MM.1S (cell line): Measurements from ENCODE around the gene BDNF.

ENCODE experiments used
- DNase-seq: peaks from one replicate; pipeline ENCODE4 v3.0.0-alpha.2; 2015
- H2AFZ ChIP-seq: fragments of 300-600 bp; sonication (generic); 2 replicates; pipeline ENCODE4 v1.6.0; 2016; ENCODE audit warnings: antibody characterized with exemption, low read length
- H3F3A ChIP-seq: fragments of 300-600 bp; sonication (generic); 2 replicates; pipeline ENCODE4 v1.6.1; 2016; ENCODE audit warnings: mild to moderate bottlenecking, antibody characterized with exemption, low read length, moderate library complexity, mixed read lengths; ENCODE audit not compliant: insufficient read depth
- H3K27ac ChIP-seq: fragments of 300-600 bp; sonication (generic); 2 replicates; pipeline ENCODE4 v1.5.1; 2016; ENCODE audit warnings: mild to moderate bottlenecking, low read length
- H3K27me3 ChIP-seq: fragments of 300-600 bp; sonication (generic); replicated peaks from 2 replicates; pipeline ENCODE4 v1.6.0; 2016; ENCODE audit warnings: low read length; ENCODE audit not compliant: insufficient read depth
- H3K36me3 ChIP-seq: fragments of 300-600 bp; sonication (generic); replicated peaks from 2 replicates; pipeline ENCODE4 v1.6.1; 2016; ENCODE audit warnings: mild to moderate bottlenecking, low read length, mixed read lengths; ENCODE audit not compliant: insufficient read depth
- H3K4me1 ChIP-seq: fragments of 300-600 bp; sonication (generic); 2 replicates; pipeline ENCODE4 v1.6.1; 2016; ENCODE audit warnings: low read length, mixed read lengths
- H3K4me2 ChIP-seq: fragments of 300-600 bp; sonication (generic); 2 replicates; pipeline ENCODE4 v1.6.0; 2016; ENCODE audit warnings: low read depth, low read length
- H3K4me3 ChIP-seq: fragments of 300-600 bp; sonication (generic); 2 replicates; pipeline ENCODE4 v1.5.1; 2016; ENCODE audit warnings: low read length, mixed read lengths
- H3K79me2 ChIP-seq: fragments of 300-600 bp; sonication (generic); 2 replicates; pipeline ENCODE4 v1.6.1; 2016; ENCODE audit warnings: mixed run types, low read length, mixed read lengths
- H3K9ac ChIP-seq: fragments of 300-600 bp; sonication (generic); 2 replicates; pipeline ENCODE4 v1.6.1; 2016; ENCODE audit warnings: low read length, mixed read lengths
- H3K9me2 ChIP-seq: fragments of 300-600 bp; sonication (generic); replicated peaks from 2 replicates; pipeline ENCODE4 v1.6.1; 2016; ENCODE audit warnings: mild to moderate bottlenecking, low read length, mixed read lengths; ENCODE audit not compliant: insufficient read depth
- H3K9me3 ChIP-seq: fragments of 300-600 bp; sonication (generic); replicated peaks from 2 replicates; pipeline ENCODE4 v1.6.1; 2016; ENCODE audit warnings: mild to moderate bottlenecking, low read length, mixed read lengths; ENCODE audit not compliant: insufficient read depth
- H4K20me1 ChIP-seq: fragments of 300-600 bp; sonication (generic); 2 replicates; pipeline ENCODE4 v1.6.1; 2016; ENCODE audit warnings: mild to moderate bottlenecking, low read length, moderate library complexity, mixed read lengths; ENCODE audit not compliant: insufficient read depth
- EZH2 ChIP-seq: fragments of 300-600 bp; sonication (generic); optimal IDR thresholded peaks from 2 replicates; pipeline ENCODE3; 2017; ENCODE audit warnings: low read depth, mild to moderate bottlenecking, antibody characterized with exemption, low read length, mixed read lengths
- EZH2phosphoT487 ChIP-seq: fragments of 300-600 bp; sonication (generic); IDR thresholded peaks from 2 replicates; pipeline ENCODE4 v1.6.1; 2018; ENCODE audit warnings: antibody characterized with exemption, low read length
- TF ChIP-seq, protein P1 (sequence below): fragments of 300-600 bp; sonication (generic); IDR thresholded peaks from 2 replicates; pipeline ENCODE4 v1.5.1; 2016; ENCODE audit warnings: antibody characterized with exemption, low read length, mixed read lengths

The BDNF gene

DNA sequence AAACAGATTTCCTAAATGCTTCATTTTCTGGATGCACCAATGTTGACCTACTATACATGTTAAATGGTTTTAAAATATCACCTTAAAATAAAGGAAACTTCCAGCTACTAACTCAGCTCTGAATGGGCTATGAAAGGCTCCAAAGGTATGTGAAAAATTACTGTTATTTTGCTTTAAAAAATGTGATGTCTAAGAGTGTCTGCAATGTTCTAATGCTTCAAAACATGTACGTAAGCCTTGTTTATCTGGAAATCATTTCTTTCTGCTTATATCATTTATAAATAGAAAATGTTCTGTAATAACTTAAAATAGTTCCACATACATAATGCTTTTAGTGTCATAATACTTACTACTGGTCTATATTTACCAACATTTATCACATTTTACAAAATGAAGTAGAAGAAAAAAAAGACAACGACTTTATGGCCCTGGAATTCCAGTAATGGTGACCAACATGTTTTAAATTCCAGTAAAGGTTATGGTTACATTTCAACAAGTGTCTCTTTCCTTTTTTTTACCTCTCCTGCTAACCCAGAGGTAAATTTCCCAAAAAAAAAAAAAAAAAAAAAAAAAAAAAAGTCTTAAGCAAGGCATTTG is 2.5 kb downstream of the BDNF start:
- Histone ChIP-seq H3K9me3 (no peaks in the 10 kb centered on the region), H3K36me3 (no peaks in the 10 kb centered on the region), H3K27me3 (no peaks in the 10 kb centered on the region; the same call in 1 of the 2 replicates), H3K9me2 (no peaks in the 10 kb centered on the region), H4K20me1 (no peaks in the 10 kb centered on the region), H3K9ac (no peak overlapping the region), H3K4me1 (0 out of 2 replicates have a peak, but pooled peaks cover 5% of the 10 kb centered on the region), H3K4me2 (no peak overlapping the region), H3K27ac (no peak overlapping the region), H2AFZ (no peak overlapping the region), H3F3A (peaks cover 5% of the 10 kb centered on the region; the same call in 1 of the 2 replicates), H3K79me2 (no peaks in the 10 kb centered on the region), H3K4me3 (no peak overlapping the region)
- no peak for DNase-seq
- TF ChIP-seq, protein P1, sequence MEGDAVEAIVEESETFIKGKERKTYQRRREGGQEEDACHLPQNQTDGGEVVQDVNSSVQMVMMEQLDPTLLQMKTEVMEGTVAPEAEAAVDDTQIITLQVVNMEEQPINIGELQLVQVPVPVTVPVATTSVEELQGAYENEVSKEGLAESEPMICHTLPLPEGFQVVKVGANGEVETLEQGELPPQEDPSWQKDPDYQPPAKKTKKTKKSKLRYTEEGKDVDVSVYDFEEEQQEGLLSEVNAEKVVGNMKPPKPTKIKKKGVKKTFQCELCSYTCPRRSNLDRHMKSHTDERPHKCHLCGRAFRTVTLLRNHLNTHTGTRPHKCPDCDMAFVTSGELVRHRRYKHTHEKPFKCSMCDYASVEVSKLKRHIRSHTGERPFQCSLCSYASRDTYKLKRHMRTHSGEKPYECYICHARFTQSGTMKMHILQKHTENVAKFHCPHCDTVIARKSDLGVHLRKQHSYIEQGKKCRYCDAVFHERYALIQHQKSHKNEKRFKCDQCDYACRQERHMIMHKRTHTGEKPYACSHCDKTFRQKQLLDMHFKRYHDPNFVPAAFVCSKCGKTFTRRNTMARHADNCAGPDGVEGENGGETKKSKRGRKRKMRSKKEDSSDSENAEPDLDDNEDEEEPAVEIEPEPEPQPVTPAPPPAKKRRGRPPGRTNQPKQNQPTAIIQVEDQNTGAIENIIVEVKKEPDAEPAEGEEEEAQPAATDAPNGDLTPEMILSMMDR = no peak
- no peak for TF ChIP-seq EZH2
- TF ChIP-seq EZH2phosphoT487 = no peak

DNA sequence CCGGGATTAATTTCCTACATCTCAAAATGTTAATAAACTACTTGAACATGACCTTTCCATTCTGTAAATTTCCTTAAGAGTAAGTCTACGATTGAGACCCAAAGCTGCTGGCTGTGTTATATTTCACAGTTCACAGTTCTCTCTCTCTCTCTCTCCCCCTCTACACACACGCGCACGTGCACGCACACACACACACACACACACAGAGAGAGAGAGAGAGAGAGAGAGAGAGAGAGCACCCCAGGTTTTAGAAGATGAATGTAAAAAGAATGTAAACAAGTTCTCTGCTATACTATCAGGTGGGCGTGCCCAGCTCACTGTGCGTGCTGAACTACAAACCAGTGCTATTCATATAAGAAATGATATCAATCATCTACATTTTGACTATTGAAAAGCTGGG is 3.3 kb downstream of the BDNF start:
- TF ChIP-seq, protein P1 = no peak
- no peak for TF ChIP-seq EZH2phosphoT487
- TF ChIP-seq EZH2 = no peak
- Histone ChIP-seq H3K4me3 (no peak overlapping the region), H3K36me3 (no peaks in the 10 kb centered on the region), H3K9me2 (no peaks in the 10 kb centered on the region), H3K27ac (no peak overlapping the region), H3F3A (peaks cover 5% of the 10 kb centered on the region; the same call in 1 of the 2 replicates), H3K27me3 (no peaks in the 10 kb centered on the region; the same call in 1 of the 2 replicates), H2AFZ (no peak overlapping the region), H3K4me1 (0 out of 2 replicates have a peak, but pooled peaks cover 5% of the 10 kb centered on the region), H3K9me3 (no peaks in the 10 kb centered on the region), H3K9ac (no peak overlapping the region), H3K4me2 (no peak overlapping the region), H4K20me1 (no peaks in the 10 kb centered on the region), H3K79me2 (no peaks in the 10 kb centered on the region)
- no peak for DNase-seq

DNA sequence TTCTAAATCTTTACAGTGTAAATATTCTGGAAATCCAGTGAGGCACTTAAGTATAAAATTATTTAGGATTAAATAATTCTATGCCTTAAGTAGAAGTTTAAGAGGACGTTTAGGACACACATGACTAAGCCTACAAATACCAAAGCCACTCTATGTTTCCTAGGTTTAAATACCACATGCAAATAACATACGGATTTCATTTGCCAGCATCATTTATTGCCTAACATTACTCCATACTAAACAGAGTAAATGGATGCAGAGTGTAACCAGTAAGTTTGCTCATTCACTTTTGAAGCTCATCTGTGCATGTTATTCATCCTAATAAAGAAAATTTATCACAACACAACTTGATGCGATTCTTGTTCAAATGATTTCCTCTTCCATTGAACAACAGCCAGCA is 4.1 kb downstream of the BDNF start:
- no peak for DNase-seq
- Histone ChIP-seq H3F3A (peaks cover 1% of the 10 kb centered on the region; the same call in 1 of the 2 replicates), H2AFZ (no peak overlapping the region), H3K9me2 (no peaks in the 10 kb centered on the region), H3K4me3 (no peak overlapping the region), H3K27ac (no peak overlapping the region), H3K79me2 (no peaks in the 10 kb centered on the region), H4K20me1 (no peaks in the 10 kb centered on the region), H3K4me1 (0 out of 2 replicates have a peak, but pooled peaks cover 5% of the 10 kb centered on the region), H3K9me3 (no peaks in the 10 kb centered on the region), H3K4me2 (no peak overlapping the region), H3K27me3 (no peaks in the 10 kb centered on the region), H3K9ac (no peak overlapping the region), H3K36me3 (no peaks in the 10 kb centered on the region)
- TF ChIP-seq EZH2phosphoT487 (no peak), EZH2 (no peak)
- TF ChIP-seq, protein P1 = no peak
